ENCODE data around the gene STIM1.

The STIM1 gene

DNA sequence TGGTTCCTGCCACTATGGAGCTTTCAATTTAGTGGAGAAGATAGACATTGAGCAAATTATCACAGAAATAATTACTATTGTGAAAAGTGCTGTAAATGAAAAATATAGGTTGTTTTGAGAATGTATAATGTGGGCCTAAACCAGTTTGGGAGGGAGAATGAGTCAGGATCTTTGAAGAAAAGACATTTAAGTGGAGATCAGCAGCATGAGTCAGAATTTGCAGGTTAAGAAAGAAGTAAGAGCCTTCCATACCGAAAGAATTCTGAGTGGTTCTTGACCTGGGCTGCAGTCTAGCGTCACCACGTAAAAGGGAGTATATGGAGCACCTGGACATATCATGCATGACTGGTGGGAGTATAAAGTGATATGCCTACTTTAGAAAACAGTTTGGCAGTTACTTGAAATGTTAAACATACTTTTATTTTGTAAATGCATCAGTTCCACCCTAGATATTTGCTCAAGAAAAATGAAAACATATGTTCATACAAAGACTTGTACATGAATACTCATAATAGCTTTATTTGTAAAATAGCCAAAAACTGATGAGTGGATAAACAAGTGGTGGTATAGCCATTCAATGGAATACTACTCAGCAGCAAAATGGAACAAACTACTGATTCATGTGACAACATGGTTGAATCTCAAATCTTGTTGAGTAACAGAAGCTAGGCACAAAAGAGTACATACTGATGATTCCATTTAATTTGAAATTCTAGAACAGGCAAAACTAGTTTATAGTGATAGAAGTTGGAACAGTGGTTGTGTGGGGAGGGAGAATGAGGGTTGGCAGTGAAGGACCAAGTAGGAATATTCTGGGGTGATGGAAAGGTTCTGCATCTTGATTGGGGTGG is 99.2 kb downstream of the STIM1 start:
- no peak for DNase-seq

DNA sequence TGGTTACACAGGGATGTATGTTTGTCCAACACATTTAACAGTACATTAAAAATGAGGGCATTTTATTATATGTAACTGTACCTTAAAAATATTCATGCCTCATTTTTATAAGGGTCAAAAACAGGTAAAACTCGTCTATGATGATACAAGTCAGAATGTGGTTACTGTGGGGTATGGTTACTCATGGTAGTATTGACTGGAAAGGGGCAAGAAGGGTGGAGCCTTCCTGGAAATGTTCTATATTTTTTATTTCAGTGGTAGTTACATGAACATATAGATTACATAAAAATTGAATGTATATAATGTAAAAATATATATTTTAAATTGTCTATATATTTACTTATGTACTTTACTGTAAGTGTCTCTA is 99.8 kb downstream of the STIM1 start:
- DNase-seq, result no peak

DNA sequence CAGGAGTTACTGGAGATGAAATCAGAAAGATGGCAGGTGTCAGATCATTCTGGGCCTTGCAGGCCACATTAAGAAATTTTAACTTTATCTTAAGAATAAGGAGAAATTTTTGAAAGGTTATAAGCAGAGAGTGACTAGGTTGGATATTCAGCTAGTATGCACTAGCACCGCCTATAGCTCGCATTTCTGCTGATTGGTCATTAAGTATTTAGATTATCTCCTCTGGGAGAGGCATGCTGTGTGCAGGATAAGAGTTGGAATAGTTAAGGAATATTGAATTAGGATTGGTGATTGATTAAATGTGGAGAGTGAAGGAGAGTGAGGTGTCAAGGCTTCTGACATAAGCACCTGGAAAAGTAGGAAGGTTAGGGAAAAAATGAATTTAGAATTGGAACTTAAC is 100.6 kb downstream of the STIM1 start:
- no peak for DNase-seq

DNA sequence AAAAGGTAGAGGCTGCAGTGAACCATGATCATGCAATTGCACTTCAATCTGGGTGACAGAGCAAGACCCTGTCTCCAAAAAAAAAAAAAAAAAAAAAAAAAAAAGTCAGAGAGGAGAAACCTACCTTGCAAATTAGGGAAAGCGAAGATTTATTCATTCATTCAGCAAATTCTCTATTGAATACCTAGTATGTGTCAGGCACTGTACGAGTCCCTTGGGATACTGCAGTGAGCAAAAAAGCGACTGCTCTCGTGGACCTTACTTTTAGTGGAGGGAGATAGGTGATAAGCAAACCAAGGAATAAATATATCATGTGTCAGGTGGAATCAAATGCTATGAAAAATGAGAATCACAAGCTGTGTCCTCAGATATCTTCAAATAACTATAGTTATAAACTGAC is 101.3 kb downstream of the STIM1 start:
- no peak for DNase-seq

DNA sequence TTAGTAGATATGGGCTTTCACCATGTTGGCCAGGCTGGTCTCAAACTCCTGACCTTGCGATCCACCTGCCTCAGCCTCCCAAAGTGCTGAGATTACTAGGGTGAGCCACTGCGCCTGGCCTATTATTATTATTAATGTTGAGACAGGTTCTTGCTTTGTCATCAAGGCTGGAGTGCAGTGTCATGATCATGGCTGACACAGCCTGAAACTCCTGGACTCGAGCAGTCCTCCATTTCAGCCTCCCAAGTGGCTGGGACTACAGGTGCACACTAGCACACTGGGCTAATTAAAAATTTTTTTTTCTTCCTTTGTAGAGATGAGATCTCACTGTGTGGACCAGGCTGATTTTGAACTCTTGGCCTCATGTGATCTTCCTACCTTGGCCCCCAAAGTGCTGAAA is 102.0 kb downstream of the STIM1 start:
- no peak for DNase-seq

DNA sequence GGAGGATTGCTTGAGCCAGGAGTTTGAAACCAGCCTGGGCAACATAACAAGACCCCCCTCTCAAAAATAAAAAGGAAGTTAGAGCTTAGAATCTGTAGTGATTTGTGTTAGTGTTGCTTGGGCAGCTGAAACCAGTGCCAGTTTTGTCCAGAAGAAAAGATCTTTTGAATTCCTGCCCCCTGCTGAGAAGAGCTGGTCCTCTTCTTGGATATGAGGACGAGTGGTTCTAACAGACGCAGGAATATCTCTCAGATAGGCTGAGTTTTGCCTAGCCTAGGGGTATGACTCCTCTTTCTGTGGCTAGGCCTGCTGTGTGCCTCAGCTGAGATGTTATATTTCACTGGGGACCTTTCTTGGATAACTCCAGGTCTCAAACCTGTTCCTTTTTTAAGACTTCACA is 102.8 kb downstream of the STIM1 start:
- no peak for DNase-seq

DNA sequence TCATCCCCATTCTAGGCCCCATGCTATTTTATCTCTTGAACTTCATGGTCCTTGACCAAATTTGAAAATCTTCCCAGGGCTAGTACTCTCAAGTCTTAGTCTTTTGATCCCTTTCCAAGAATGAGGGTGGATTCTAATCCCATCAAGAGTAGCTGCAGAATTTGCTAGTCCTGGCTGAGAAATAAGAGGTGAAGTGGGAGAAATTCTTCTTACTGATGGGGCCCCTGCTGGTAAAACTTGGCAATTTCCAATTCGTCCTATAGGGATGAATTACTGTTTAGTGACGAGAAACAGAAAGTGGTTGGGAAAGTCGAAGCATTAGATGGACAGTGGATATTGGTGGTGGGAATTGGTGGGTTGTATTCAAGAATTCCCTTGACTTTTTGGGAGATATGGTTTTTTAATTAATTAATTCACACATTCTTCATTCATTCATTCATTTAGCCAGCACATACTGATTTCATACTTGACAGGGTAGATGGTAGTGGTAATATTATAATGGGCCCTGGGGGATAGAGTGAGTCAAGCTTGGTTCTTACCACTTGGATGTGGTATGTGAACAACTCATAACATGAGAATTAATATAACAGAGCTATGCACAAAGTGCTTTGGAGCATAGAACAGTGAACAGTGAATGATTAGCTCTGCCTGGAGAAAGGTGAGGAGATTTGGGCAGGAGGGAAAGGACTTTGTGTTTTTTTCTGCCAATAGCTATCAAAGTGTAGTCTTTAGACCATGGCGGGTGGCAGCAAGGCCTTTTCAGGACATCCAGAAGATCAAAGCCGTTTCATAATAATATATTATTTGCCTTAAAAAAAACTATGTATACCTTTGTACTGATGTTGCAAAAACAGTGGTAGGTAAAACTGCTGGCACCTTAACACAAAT is 103.8 kb downstream of the STIM1 start:
- DNase-seq, result no peak

DNA sequence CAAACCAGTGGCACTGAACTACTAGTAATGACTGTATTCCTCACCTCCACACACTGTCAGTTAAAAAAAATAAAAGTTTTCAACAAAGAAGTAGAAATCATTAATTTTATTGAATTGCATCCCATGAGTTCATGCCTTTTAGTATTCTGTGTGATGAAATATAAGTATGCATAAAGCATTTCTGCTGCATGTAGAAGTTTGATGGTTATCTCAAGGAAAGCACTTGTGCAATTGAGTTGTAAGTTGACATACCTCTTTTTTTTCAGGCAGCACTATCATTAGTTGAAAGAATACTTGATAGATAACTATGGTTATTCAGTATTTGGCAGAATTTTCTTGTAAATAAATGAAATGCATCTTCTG is 104.4 kb downstream of the STIM1 start:
- DNase-seq, result no peak

DNA sequence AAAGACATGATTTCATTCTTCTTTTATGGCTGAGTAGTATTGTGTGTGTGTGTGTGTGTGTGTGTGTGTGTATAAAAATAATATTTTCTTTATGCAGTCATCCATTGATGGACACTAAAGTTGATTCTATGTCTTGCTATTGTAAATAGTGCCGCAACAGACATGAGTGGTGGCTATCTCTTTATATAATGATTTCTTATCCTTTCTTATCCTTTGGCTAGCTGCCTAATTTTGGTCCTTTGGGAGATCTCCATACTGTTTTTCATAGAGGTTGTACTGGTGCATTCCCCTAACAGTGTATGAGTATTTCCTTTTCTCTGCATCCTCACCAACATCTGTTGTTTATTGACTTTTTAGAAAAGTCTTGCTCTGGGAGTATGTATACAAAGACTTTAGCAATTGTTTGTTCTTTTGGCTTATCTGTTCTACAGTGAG is 107.0 kb downstream of the STIM1 start:
- DNase-seq, result no peak

DNA sequence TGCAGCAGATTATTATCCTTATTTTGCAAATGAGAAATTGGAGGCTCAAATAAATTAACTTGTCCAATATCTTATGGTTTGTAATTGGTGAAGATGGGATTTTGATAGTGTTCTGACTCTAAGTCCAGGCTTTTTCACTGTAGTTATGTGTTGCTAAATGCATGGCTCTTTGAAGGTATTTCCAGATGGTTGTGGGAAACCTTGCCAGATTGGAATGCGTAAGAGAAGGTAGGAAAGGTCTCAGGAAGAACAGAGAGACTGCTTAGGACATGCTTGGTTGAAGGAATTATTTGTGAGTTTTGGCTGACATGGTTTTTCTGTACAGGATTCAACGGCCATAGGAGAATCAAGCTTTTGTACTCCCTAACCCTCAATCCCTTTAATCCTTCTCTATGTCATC is 108.6 kb downstream of the STIM1 start:
- DNase-seq, result no peak

DNA sequence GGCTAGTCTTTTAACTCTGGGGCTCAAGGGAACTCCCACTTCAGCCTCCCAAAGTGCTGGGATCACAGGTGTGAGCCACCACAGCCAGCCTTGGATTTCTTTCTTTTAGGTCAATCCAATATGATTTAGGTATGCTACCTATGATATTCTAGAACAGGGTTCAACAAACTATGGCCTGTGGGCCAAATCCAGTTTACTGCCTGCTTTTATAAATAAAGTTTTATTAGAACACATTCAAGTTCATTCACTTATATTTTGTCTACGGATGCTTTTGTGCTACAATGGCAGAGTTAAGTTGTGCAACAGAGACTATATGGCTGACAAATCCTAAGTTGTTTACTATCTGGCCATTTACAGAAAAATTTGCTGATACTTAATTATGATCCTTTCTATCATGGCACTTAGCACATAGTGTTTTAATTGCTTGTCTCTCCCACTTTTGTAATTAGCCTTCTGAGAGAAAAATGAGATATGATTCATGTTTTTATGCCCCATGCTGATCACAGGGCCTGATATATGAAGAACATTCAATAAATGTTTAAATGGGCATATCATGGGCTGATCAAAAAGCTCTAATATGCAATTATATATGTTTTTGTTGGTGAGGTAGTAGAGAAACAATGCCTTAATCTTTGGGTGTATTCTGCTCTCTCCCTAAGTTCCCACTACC is 109.6 kb downstream of the STIM1 start:
- DNase-seq, result no peak

DNA sequence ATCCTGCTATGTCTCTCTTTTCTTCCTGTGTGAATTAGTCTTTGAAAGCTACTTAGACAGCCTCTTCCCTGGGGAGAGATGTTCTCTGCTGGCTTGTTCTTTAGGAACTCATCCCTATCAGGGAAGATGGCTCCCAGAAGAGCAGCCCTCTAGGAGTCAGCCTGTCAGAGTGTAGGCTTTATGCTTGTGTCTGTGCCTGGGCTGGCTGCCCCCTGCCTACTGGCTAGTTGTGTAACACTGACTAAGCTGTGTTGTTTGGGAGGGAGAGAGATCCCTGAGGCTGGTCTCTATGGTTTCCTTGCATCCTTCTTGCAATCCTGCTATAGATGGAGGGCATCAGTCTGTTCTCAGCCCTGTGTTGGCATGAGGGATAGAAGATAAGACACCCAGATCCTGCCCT is 112.2 kb downstream of the STIM1 start:
- DNase-seq, result no peak

DNA sequence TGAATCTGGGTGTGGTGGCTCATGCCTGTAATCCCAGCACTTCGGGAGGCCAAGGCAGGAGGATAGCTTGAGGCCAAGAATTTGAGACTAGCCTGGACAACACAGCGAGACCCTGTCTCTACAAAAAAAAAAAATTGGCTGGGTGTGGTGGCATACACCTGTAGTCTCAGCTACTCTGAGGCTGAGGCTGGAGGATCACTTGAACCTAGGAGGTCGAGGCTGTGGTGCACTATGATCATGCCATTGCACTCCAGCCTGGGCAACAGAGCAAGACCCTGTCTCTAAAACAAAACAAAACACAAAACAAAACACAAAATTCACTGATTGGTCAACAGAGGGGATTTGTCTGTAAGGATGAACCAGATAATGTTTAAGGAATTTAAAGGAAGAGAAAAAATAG is 113.7 kb downstream of the STIM1 start:
- no peak for DNase-seq

DNA sequence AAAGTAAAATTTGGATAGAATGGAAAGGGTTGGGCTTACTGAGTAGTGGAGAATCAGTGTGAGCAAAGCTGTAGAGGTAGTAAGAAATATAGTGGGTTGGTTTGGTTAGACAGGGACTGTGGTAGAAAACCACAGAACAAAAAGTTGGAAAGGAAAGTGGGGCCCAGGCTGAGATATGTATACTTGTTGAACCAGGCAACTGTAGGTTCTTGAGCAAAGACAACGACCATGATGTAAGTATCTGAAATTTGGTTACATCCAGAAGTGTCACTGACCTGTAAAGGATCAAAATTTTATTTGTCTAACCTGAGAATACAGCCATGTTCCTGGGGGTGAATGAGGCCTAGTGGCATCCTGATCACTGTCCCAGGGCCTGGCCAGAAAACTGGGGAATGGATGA is 114.1 kb downstream of the STIM1 start:
- no peak for DNase-seq

DNA sequence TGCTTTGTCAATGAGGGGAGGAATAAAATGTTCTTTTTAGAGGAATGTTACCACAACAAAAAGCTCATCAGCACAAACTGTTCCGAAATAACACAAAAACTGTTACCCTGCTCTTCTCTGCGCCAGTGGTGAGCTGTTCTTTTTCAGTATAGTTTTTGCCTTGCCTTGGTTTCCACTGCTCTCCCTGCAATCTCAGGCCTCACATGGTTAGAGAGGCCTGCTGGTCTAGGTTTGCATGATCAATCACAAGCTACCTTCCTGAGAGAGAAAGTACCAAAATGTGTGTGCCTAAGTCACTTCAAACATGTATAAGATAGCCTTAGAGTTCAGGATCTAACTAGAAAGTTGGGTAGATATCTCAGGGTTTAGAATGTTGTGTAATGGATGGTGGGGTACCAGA is 114.6 kb downstream of the STIM1 start:
- DNase-seq, result no peak

DNA sequence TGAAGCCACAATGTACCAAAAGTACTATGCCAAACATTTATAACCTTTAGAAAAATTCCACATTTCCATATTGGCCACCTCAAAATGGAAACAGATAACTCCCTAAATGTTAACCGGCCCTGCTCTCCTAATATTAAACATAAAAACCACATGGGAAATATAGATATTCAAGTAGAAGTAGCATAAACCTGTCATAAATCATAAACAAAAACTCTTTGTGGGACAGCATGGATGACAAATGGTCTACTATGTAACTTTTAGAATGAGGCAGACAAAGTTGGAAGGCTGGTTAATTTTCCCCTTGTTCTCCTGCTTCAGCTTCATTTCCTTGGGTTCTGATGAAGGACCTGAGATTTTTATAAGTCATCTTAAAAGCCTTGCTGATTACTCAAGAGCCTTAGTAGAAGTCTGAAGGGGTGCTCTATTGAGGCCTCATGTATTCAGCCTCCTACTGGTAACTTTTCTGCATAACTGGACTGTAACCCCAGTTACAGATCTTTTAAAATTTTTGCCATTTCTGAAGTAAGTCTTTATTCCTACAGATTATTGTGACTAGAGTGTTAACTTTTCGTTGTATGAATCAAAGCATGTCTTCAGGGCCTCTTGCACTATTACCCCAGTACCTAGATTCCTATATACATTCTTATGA is 116.4 kb downstream of the STIM1 start:
- DNase-seq, result no peak

DNA sequence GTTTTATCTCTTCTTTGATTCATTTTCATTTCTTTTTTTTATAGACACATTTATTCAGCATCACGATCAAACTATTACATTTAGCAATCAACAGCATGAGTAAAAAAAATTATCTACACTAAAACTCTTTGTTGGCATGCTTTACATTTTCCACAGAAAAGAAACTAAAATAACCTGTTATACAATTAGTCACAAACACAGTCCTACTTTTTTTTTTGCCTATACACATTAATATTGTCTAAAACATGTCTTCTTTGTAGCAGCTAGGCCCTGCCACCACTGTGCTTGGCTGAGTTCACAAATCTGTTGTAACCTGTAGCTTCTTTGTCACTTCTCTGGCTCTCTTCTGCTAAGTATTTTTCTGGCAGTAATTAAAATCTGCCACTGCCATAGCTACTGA is 117.0 kb downstream of the STIM1 start:
- no peak for DNase-seq

DNA sequence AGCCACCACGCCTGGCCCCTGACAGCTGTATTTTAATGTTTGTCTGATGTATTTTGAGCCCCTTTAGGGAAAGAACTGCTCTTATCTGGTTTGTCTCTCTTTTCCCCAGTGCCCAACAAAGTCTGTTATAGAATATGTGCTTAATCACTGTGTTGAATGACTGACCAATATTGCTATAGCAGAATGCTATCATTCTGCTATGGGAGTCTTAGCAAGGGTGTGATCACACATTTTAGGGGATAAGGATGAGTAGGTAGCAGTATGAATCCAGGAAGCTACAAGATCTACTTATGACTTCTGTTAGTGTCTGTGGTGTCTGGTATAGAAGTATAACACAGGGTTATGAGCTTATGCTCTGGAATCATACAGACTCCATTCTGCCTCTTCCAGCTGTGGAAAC is 121.6 kb downstream of the STIM1 start:
- no peak for DNase-seq

DNA sequence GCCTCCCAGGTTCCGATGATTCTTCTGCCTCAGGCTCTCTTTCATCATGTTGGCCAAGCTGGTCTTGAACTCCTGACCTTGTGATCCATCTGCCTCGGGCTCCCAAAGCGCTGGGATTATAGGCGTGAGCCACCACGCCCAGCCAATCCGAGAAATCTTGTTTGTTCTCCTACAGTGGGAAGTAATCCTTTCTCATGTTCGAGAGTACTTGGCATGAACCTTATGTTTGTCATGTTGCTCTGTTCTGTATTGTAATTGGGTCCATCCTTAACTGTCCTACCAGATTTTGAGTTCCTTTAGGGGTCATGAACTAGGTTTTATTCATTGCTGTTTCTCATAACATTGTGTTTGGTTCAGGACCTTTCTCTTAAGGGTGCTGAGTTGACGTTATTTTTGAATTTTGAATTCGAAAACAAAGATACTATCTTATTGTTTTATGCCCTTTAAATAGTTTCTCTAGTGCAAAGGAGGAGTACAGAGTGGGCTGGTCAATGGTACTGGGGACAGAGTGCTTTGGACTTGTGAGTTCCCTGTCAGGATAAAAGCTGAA is 125.7 kb downstream of the STIM1 start:
- DNase-seq, result no peak

DNA sequence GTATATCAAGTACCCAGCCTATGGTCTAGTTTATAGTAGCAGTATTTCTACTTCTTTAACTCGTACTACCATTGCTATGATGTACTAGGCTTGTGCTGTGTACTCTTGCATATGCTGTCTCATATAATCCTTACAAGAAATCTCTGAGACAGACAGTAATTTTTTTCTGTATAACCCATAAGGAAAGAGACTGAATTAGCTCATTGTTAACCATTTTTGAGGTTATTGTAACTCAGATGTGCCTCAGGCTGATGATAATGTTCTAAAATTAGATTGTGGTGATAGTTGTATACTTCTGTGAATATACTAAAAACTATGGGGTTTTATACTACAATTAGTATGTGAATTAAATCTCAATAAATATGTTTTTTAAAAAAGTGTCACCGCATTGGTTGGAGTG is 127.0 kb downstream of the STIM1 start:
- no peak for DNase-seq

DNA sequence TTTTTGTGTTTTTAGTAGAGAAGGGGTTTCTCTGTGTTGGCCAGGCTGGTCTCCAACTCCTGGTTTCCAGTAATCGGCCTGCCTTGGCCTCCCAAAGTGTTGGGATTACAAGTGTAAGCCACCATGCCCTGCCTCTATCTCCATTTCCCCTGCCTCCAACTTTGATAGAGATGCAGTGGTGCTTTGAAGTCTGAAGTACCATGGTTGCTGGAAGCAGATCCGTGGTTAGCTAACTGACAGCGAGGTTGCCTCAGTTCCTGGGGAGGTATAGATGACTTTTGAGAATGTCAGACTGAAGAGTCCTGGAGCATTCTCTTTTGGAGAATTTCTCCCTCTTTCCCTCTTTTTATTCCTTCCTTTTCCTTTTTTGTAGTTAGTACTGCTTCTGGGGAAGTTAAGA is 127.6 kb downstream of the STIM1 start:
- DNase-seq, result no peak

DNA sequence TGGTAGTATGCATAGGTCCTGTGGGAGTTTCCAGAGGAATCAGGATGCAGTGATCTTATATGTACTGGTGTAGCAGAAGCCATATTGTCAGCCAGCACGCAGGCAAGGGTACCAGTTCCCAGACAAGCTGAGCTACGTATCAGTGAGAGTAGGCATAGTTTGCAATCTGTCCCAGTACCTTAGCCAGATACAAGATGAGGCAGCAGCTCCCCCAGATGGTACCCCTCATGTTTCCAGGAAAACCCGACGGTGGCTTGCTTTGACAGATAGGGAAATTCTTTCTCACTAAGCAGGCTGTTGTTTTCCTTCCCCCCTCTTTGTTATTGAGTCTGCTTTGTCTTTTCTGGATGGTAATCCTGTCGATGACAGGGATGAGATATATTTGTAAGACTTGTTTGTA is 129.4 kb downstream of the STIM1 start:
- no peak for DNase-seq

DNA sequence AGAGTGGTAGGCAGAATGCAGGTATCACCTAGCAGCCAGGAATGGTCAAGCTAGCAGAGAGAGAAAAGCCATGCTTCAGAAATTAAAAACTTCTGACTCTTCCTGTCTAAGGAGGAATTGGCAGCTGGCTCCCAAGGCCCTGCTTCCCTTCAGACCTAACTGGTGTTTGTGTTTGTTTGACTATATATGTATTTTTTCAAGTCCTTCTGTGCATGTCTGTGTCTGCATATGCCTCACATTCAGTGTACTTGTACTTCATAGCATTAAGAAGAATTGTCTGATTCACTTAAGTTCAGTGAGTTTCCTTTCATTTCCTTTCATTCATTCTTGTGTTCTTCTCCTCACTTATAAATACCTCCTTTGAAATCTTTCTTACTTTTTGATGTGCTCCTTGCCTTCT is 130.2 kb downstream of the STIM1 start:
- DNase-seq, result no peak
